ENCODE measurements around the gene SERPINB6.

SERPINB6 gene

DNA sequence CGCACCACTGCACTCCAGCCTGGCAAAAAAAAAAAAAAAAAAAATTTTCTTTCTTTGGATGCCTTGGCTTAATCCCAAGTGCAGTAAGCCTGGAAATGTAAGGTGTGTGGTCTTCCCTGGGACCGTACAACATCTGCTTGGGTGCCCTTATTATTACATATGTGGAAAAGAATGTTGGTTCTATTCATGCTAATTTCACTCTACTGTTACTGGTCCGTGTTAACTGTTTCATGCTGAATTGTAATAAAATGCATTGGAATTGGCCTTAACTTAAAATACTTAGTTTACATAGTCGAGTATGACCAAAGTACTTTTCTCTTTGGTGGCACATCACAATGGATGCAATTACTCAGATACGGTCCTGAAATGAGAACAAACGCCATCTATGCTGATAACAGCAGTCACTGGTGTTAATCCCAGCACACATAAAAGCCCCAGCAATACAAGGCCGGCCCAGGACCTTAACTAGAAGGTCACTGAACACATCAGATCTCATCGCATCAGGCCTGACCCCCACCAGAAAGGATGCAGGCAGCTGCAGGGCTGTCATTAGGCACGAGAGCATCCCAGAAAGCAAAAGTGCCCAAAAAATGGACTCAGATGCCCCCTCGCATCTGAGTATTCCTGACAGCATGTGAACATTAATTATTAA is 1.2 kb downstream of the SERPINB6 start:
- TF ChIP-seq, protein P1, sequence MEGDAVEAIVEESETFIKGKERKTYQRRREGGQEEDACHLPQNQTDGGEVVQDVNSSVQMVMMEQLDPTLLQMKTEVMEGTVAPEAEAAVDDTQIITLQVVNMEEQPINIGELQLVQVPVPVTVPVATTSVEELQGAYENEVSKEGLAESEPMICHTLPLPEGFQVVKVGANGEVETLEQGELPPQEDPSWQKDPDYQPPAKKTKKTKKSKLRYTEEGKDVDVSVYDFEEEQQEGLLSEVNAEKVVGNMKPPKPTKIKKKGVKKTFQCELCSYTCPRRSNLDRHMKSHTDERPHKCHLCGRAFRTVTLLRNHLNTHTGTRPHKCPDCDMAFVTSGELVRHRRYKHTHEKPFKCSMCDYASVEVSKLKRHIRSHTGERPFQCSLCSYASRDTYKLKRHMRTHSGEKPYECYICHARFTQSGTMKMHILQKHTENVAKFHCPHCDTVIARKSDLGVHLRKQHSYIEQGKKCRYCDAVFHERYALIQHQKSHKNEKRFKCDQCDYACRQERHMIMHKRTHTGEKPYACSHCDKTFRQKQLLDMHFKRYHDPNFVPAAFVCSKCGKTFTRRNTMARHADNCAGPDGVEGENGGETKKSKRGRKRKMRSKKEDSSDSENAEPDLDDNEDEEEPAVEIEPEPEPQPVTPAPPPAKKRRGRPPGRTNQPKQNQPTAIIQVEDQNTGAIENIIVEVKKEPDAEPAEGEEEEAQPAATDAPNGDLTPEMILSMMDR (IDR thresholded peaks at IDR 0.05): no peak
- H3K9me3 Mint-ChIP-seq: no peaks in the 10 kb centered on the region
- H3K36me3 Mint-ChIP-seq (ENCODE audit: low read depth): no peaks in the 10 kb centered on the region
- H3K27me3 Mint-ChIP-seq (ENCODE audit: low read depth, poor library complexity): peaks cover 18% of the 10 kb centered on the region
- no peak overlapping the region for H3K27ac Mint-ChIP-seq
- peaks cover 22% of the 10 kb centered on the region for H3K4me1 Mint-ChIP-seq
- peak overlapping the region; percentile 83 for H3K4me3 Mint-ChIP-seq
- no peak for DNase-seq

DNA sequence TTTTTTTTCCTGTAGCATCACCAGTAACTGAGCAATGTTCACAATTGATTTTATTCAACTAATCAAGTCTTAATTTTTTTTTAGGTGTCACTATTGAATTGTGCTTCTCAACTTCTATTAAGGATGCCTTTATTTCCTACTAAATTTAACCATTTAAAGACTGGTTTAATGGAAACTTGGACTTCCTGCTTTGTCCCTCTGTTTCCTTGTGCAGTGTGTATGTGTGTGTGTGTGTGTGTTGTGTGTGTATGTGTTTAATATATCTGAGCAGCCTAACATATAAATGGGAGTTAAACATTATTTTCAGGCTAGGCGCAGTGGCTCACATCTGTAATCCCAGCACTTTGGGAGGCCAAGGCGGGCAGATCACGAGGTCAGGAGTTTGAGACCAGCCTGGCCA is 1.8 kb downstream of the SERPINB6 start:
- Mint-ChIP-seq H3K27me3 (ENCODE audit: low read depth, poor library complexity) (peaks cover 18% of the 10 kb centered on the region), H3K36me3 (ENCODE audit: low read depth) (no peaks in the 10 kb centered on the region), H3K4me3 (peak overlapping the region; percentile 52), H3K9me3 (no peaks in the 10 kb centered on the region), H3K27ac (no peak overlapping the region), H3K4me1 (peaks cover 22% of the 10 kb centered on the region)
- DNase-seq: no peak
- TF ChIP-seq, protein P1 (IDR thresholded peaks at IDR 0.05): no peak

DNA sequence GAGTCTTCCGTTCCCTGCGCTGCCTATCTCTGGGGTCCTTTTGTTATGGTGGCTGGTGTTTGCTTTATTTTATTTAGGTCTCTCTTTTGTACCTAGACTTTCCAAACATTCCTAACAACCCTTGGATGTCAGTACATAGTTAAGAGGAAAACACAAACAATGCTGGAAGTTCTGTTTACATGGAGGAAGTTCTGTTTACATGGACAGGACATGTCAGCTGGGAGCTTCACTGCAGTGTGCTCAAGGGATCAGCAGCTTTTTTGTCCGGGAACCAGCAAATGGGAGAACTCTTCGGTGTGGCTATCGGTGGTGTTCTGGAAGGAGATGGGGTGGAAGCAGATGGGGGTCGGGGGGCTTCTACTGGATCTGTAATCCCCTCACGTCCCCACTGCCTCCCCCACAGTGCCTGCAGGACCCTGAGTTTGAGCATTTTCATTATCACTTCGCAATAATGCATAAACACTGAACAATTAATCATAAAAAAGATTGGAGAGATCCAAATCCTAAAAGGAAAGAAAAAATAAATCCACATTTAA is 2.7 kb downstream of the SERPINB6 start:
- no peak overlapping the region for H3K4me3 Mint-ChIP-seq
- DNase-seq: no peak

DNA sequence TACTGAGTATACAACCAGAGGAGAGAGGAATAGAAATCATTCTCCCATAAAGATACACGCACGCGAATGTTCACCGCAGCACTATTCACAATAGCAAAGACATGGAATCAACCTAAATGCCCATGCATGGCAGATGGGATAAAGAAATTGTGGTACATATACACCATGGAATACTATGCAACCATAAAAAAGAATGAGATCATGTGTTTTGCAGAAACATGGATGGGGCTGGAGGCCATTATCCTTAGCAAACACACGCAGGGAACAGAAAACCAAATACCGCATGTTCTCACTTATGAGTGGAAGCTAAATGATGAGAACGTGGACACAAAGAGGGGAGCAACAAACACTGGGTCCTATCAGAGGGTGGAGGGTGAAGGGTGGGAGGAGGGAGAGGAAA is 3.4 kb downstream of the SERPINB6 start:
- Mint-ChIP-seq H3K27me3 (ENCODE audit: low read depth, poor library complexity) (peaks cover 17% of the 10 kb centered on the region), H3K9me3 (no peaks in the 10 kb centered on the region), H3K4me1 (peaks cover 26% of the 10 kb centered on the region), H3K4me3 (no peak overlapping the region), H3K36me3 (ENCODE audit: low read depth) (no peaks in the 10 kb centered on the region), H3K27ac (no peak overlapping the region)
- no peak for DNase-seq
- TF ChIP-seq, protein P1 (IDR thresholded peaks at IDR 0.05): no peak

More for the DNA sequence above, 2.7 kb downstream of the SERPINB6 start:
- Mint-ChIP-seq H3K27ac (no peak overlapping the region), H3K9me3 (no peaks in the 10 kb centered on the region), H3K36me3 (ENCODE audit: low read depth) (no peaks in the 10 kb centered on the region), H3K4me1 (peaks cover 23% of the 10 kb centered on the region), H3K27me3 (ENCODE audit: low read depth, poor library complexity) (peaks cover 17% of the 10 kb centered on the region)
- TF ChIP-seq, protein P1 (IDR thresholded peaks at IDR 0.05): no peak

DNA sequence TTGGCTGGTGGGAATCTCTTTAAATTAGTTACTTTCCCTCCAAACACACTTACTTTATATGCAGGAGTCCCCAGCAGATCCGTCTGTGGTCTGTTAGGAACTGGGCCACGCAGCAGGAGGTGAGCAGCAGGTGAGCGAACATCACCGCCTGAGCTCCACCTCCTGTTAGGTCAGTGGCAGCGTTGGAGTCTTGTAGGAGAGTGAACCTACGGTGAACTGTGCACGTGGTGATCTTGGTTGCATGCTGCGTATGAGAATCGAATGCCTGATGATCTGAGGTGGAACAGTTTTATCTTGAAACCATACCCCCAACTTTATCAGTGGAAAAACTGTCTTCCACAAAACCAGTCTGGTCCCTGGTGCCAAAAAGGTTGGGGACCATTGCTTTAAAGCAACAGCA is 5.0 kb downstream of the SERPINB6 start:
- no peak overlapping the region for H3K27ac Mint-ChIP-seq
- TF ChIP-seq, protein P1 (IDR thresholded peaks at IDR 0.05): no peak
- no peak for DNase-seq
- peaks cover 22% of the 10 kb centered on the region for H3K4me1 Mint-ChIP-seq
- no peak overlapping the region for H3K4me3 Mint-ChIP-seq
- H3K27me3 Mint-ChIP-seq (ENCODE audit: low read depth, poor library complexity): peaks cover 19% of the 10 kb centered on the region
- no peaks in the 10 kb centered on the region for H3K36me3 Mint-ChIP-seq (ENCODE audit: low read depth)
- no peaks in the 10 kb centered on the region for H3K9me3 Mint-ChIP-seq

All from nephron progenitor cell (in vitro differentiated cells).